ENCODE measurements around the gene DBH. TPM values are rescaled to one million over a fixed set of nuclear protein-coding genes. Genes with fewer than 3 reads are reported as not detected.

The DBH gene
- total and polyA plus RNA-seq, 2 donors (not counting 1 experiment from before 2014, with no cell fraction given) = not detected

GRCh38 chr9:133605446-133605845 lies 30.7 kb upstream of the DBH start:
- H3K4me3 Mint-ChIP-seq = no peak overlapping the region
- H3K27ac ChIP-seq (ENCODE audit: low read length in 2 of 2) = no peak overlapping the region
- H3K27me3 Mint-ChIP-seq = peaks cover 51% of the 10 kb centered on the region
- no peaks in the 10 kb centered on the region for H3K36me3 ChIP-seq (replicated peaks in 1 of 2; ENCODE audit: control extremely low read depth in 1 of 2, control insufficient read depth in 1 of 2, extremely low read depth in 1 of 2, insufficient read depth in 2 of 2, low read length in 1 of 2)
- H3K4me2 ChIP-seq (replicated peaks; ENCODE audit: low read depth, low read length, poor library complexity, severe bottlenecking) = no peak overlapping the region
- peaks cover 7% of the 10 kb centered on the region for H3K4me1 Mint-ChIP-seq
- peaks cover 0 to 5% (median 0%) of the 10 kb centered on the region in 3 donors for H3K9me3 ChIP-seq (ENCODE audit: control extremely low read depth in 1 of 3, control insufficient read depth in 2 of 3, insufficient read depth in 1 of 3, low read length in 2 of 3)
- no peak overlapping the region for H2AFZ ChIP-seq (ENCODE audit: insufficient read depth, low read depth, low read length, poor library complexity, severe bottlenecking)
- CTCF ChIA-PET = interaction anchor here (0.7 kb wide), 1 partner anchor 388 kb away, joined by 3 read pairs; no protein-coding TSS in a partner anchor
- H3K79me2 ChIP-seq (ENCODE audit: control insufficient read depth, insufficient read depth, low read length) = no peaks in the 10 kb centered on the region
- intact Hi-C loops (cut with micrococcal nuclease) = no loop called here
- POLR2A ChIA-PET = no interaction called here
- no peaks in the 10 kb centered on the region for H3K4me1 ChIP-seq (ENCODE audit: control insufficient read depth in 2 of 2, insufficient read depth in 2 of 2, low read length in 2 of 2)
- DNase-seq = no peak
- H3K9me3 Mint-ChIP-seq (ENCODE audit: insufficient read depth) = no peaks in the 10 kb centered on the region
- no peak overlapping the region for H3K9ac ChIP-seq (ENCODE audit: low read length)
- peaks cover 0 to 58% (median 5%) of the 10 kb centered on the region in 4 experiments for H3K27me3 ChIP-seq (replicated peaks in 1 of 4; ENCODE audit: control extremely low read depth in 1 of 4, control insufficient read depth in 3 of 4, insufficient read depth in 4 of 4, low read length in 3 of 4)
- no peak overlapping the region for H3K27ac Mint-ChIP-seq
- WGBS (ENCODE audit: insufficient coverage) = 86% methylated on average over 9 of the region's 17 CpGs
- H4K20me1 ChIP-seq (ENCODE audit: control insufficient read depth, insufficient read depth, low read length, poor library complexity, severe bottlenecking) = no peaks in the 10 kb centered on the region
- ATAC-seq (ENCODE audit: low read depth) = no peak
- TF ChIP-seq CTCF (IDR thresholded peaks at IDR 0.05) = no peak
- TF ChIP-seq EZH2 (IDR thresholded peaks at IDR 0.05; ENCODE audit: borderline replicate concordance, insufficient read depth, low read depth, low read length, poor library complexity, severe bottlenecking) = no peak
- H3K4me3 ChIP-seq (ENCODE audit: control extremely low read depth in 1 of 5, extremely low read depth in 1 of 5, insufficient read depth in 1 of 5, low read depth in 2 of 5, low read length in 4 of 5) = no peak overlapping the region

DNA sequence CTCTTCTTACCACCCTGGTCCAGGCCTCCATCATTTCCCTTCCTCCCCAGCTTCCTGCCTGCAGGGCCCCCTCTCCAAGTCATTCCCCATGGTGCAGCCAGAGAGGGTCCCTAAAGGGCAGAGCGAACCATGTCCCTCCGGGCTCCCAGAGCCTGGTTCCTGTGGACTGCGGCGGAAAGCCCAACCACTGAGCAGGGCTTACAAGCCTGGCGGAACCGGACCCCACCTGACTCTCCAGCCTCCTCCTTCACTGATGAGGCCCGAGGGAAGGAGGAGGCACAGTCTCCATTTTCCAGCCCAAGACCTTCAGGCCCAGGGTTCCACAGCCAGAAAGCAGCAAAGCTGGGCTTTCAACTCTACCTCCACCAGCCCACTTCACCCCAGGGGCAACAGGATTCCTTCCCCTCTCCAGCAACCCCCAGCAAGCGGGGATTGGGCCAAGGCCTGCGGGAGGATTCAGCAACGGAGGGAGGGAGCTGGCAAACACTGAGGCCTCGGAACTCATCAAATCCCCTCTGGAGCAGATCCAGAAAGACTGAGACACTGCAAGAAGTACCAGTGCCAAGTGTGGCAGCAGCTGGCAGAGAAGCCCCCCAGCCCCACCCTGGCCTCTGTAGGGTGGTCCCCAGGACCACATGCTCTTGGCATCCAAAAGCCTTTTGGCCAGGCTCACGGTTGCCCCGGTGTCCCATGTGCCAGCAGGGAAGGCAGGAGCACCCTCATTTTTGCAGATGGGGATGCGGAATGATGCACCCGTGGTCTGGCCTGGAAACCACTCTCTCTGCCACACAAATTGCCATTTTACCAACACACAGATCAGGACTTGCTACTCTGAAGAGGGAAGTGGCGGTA lies 30.1 kb upstream of the DBH start:
- no peaks in the 10 kb centered on the region for H4K20me1 ChIP-seq (ENCODE audit: control insufficient read depth, insufficient read depth, low read length, poor library complexity, severe bottlenecking)
- H3K9ac ChIP-seq (ENCODE audit: low read length) = no peak overlapping the region
- H3K36me3 ChIP-seq (replicated peaks in 1 of 2; ENCODE audit: control extremely low read depth in 1 of 2, control insufficient read depth in 1 of 2, extremely low read depth in 1 of 2, insufficient read depth in 2 of 2, low read length in 1 of 2) = no peaks in the 10 kb centered on the region
- no peak overlapping the region for H3K27ac ChIP-seq (ENCODE audit: low read length in 2 of 2)
- Mint-ChIP-seq H3K9me3 (ENCODE audit: insufficient read depth) (no peaks in the 10 kb centered on the region), H3K4me3 (no peak overlapping the region), H3K27ac (no peak overlapping the region), H3K27me3 (peaks cover 53% of the 10 kb centered on the region), H3K4me1 (peaks cover 7% of the 10 kb centered on the region)
- no peaks in the 10 kb centered on the region for H3K4me1 ChIP-seq (ENCODE audit: control insufficient read depth in 2 of 2, insufficient read depth in 2 of 2, low read length in 2 of 2)
- intact Hi-C loops (cut with micrococcal nuclease) = no loop called here
- H2AFZ ChIP-seq (ENCODE audit: insufficient read depth, low read depth, low read length, poor library complexity, severe bottlenecking) = no peak overlapping the region
- ATAC-seq (ENCODE audit: low read depth) = no peak
- H3K4me2 ChIP-seq (replicated peaks; ENCODE audit: low read depth, low read length, poor library complexity, severe bottlenecking) = no peak overlapping the region
- no peak for DNase-seq
- CTCF ChIA-PET = interaction anchor here (0.7 kb wide), 1 partner anchor 388 kb away, joined by 3 read pairs; no protein-coding TSS in a partner anchor
- TF ChIP-seq CTCF (IDR thresholded peaks at IDR 0.05) (no peak), EZH2 (IDR thresholded peaks at IDR 0.05; ENCODE audit: borderline replicate concordance, insufficient read depth, low read depth, low read length, poor library complexity, severe bottlenecking) (no peak)
- peaks cover 0 to 57% (median 8%) of the 10 kb centered on the region in 4 experiments for H3K27me3 ChIP-seq (replicated peaks in 1 of 4; ENCODE audit: control extremely low read depth in 1 of 4, control insufficient read depth in 3 of 4, insufficient read depth in 4 of 4, low read length in 3 of 4)
- H3K4me3 ChIP-seq (ENCODE audit: control extremely low read depth in 1 of 5, extremely low read depth in 1 of 5, insufficient read depth in 1 of 5, low read depth in 2 of 5, low read length in 4 of 5) = no peak overlapping the region
- no peaks in the 10 kb centered on the region for H3K79me2 ChIP-seq (ENCODE audit: control insufficient read depth, insufficient read depth, low read length)
- POLR2A ChIA-PET = no interaction called here
- peaks cover 0 to 5% (median 0%) of the 10 kb centered on the region in 3 donors for H3K9me3 ChIP-seq (ENCODE audit: control extremely low read depth in 1 of 3, control insufficient read depth in 2 of 3, insufficient read depth in 1 of 3, low read length in 2 of 3)
- WGBS (ENCODE audit: insufficient coverage) = 82% methylated on average over 14 of the region's 16 CpGs
